ENCODE measurements around the gene PHF19. TPM values are rescaled to one million over a fixed set of nuclear protein-coding genes. Genes with fewer than 3 reads are reported as not detected.

PHF19 gene
- 9.4 and 12.0 TPM in 2 replicates for total RNA-seq

GRCh38 chr9:120876842-120877240 lies at the start of gene PHF19:
TSS of gene PHF19 (minus strand) at chr9:120877188. CDS start at chr9:120874741, 2,447 bp downstream.

DNA sequence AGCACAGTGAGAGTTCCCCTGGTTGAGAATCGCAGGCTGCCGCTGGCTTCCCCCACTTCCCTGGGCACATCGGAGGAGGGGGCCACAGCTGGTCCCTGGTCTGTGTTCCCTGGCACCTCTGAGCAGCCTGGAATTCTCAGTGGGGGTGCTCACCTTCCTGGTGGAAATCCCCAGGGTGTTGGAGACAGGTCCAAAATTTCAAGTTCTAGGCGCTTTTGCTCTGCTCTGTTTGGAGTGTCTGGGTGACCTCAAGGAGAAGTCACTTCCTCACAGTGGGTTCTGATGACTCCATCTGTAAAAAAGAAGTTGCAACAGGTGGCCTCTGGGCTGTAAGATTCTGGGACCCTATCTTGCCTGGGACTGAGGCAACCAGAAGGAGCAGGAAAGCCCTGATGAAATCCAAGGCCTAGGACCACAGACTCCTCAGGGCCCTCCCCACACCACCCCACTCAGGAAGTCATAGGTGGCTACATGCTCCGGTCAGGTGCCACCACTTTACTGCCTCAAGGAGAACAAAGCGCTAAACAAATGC lies 49.5 kb upstream of the PHF19 start, which contains the start of gene TRAF1:
Gene TRAF1, minus strand, starts transcription at position 400 of the 532 bp plus-strand sequence. CDS start 721 bp downstream, outside the sequence.

GRCh38 chr9:120842685-120843485 lies 34.1 kb downstream of the PHF19 start, which contains the start of gene PSMD5:
TSS of gene PSMD5 (minus strand) at chr9:120842922. CDS start at chr9:120842909, 13 bp downstream.

Other genes with a start within 250 kb of the PHF19 start
- 5.0 and 5.1 TPM in 2 replicates for gene MEGF9, start 162.7 kb downstream of the PHF19 start, total RNA-seq
- gene FBXW2, start 83.8 kb downstream of the PHF19 start, total RNA-seq: 32.7 and 34.8 TPM in 2 replicates
- 19.3 and 22.0 TPM in 2 replicates for gene PSMD5, start 34.3 kb downstream of the PHF19 start, total RNA-seq
- gene TRAF1, start 49.6 kb upstream of the PHF19 start, total RNA-seq: 0.43 and 0.65 TPM in 2 replicates
- gene C5, start 173.1 kb upstream of the PHF19 start, total RNA-seq: 0.98 and 1.1 TPM in 2 replicates
- 8.2 and 14.2 TPM in 2 replicates for gene CNTRL, start 197.8 kb upstream of the PHF19 start, total RNA-seq

All from dermis lymphatic vessel endothelial cell (primary cell).